ENCODE results near the gene SOX18. TPM values are rescaled to one million over a fixed set of nuclear protein-coding genes. Genes with fewer than 3 reads are reported as not detected.
A peak's percentile ranks its signal among the peaks of the same experiment; 100 is the strongest.

The SOX18 gene
- total and polyA plus RNA-seq, 2 of the 13 experiments (the other 11 are each of a cell fraction or from before 2014, with no cell fraction given): 1.6 to 1.9 TPM

DNA sequence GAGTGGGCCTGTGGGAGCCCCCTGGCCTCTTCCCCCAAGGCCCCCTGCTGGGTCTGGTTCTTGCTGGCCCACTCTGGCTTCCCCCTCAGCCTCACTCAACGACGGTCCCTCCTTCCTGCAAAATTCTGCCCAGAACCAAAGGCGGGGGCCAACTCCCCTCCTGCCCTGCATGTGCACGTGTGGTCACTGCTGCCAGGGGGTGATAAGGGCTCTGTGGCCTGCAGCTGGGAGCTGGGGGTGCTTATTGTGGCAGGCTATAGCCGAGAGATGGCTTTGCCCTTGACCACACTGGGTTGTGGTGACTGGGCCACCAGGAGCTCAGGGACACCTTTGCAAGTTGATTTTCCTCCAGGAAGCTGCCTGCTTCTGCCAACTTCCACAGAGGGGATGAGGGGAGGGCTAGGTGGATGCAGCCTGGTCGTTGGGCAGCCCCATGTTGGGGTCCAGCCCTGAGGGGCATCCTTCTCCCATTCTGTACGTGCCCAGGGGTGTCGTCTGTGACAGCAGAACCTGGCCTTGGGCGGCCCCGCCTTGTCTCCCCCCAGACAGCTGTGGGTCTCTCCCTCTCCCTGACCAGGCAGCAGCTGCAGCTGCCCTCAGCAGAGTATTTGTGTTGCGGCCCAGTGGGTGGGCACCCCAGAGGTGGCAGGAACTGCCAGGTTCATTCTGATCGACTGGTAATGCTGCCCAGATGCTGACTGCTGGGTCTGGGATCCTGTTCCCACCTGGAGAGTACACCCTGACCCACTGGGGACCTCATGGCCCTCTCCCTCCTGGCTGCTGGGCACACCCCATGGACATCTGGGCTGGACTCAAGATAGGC is 19.2 kb upstream of the SOX18 start:
- Histone ChIP-seq H3K9me3 (ENCODE audit: low read length) (no peaks in the 10 kb centered on the region), H3K4me1 (ENCODE audit: insufficient read depth, low read length) (peaks cover 47% of the 10 kb centered on the region), H2AFZ (ENCODE audit: low read length) (no peak overlapping the region), H3K36me3 (replicated peaks in 1 of 2; ENCODE audit: control insufficient read depth in 1 of 2, insufficient read depth in 2 of 2, low read length in 2 of 2) (no peaks in the 10 kb centered on the region), H3K27ac (ENCODE audit: extremely low read length, insufficient read depth, low read length) (no peak overlapping the region), H3K4me3 (replicated peaks in 1 of 3; ENCODE audit: insufficient read depth in 1 of 3, low read depth in 2 of 3, low read length in 3 of 3) (no peak overlapping the region), H4K20me1 (ENCODE audit: insufficient read depth, low read length) (peaks cover 3% of the 10 kb centered on the region; the same call in 1 of the 2 replicates), H3K4me2 (ENCODE audit: low read depth, low read length) (no peak overlapping the region), H3K27me3 (ENCODE audit: control insufficient read depth in 1 of 2, insufficient read depth in 2 of 2, low read length in 2 of 2) (peaks cover 3 to 11% of the 10 kb centered on the region in 2 experiments; a peak in 2 of 5 replicates), H3K79me2 (ENCODE audit: insufficient read depth, low read length) (no peaks in the 10 kb centered on the region), H3K9ac (ENCODE audit: insufficient read depth, low read depth, low read length) (no peak overlapping the region)
- BruUV-seq (replicated peaks): no TSS peak
- intact Hi-C loops (cut with micrococcal nuclease; ENCODE audit: unreplicated experiment) (loop anchor here (2.0 kb wide), 1 partner anchor 14 kb away; no protein-coding TSS in a partner anchor), in situ Hi-C loops (cut with HindIII; ENCODE audit: extremely low pct_ligation_motif_present, low pct_unique_long_range_greater_than_20kb) (no loop called here)
- DNase-seq (ENCODE audit: low spot score): no peak
- FAIRE-seq: no peak
- TF ChIP-seq, protein P1, sequence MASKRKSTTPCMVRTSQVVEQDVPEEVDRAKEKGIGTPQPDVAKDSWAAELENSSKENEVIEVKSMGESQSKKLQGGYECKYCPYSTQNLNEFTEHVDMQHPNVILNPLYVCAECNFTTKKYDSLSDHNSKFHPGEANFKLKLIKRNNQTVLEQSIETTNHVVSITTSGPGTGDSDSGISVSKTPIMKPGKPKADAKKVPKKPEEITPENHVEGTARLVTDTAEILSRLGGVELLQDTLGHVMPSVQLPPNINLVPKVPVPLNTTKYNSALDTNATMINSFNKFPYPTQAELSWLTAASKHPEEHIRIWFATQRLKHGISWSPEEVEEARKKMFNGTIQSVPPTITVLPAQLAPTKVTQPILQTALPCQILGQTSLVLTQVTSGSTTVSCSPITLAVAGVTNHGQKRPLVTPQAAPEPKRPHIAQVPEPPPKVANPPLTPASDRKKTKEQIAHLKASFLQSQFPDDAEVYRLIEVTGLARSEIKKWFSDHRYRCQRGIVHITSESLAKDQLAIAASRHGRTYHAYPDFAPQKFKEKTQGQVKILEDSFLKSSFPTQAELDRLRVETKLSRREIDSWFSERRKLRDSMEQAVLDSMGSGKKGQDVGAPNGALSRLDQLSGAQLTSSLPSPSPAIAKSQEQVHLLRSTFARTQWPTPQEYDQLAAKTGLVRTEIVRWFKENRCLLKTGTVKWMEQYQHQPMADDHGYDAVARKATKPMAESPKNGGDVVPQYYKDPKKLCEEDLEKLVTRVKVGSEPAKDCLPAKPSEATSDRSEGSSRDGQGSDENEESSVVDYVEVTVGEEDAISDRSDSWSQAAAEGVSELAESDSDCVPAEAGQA (IDR thresholded peaks at IDR 0.05; ENCODE audit: low read depth): no peak
- TF ChIP-seq, protein P1 (CRISPR knock-in tag; IDR thresholded peaks at IDR 0.05; ENCODE audit: borderline replicate concordance): no peak
- TF ChIP-seq CTCF (CRISPR knock-in tag; IDR thresholded peaks at IDR 0.05) (peak; percentile 2; the same call in 1 of the 2 replicates), ZNF296 (CRISPR knock-in tag; conservative IDR thresholded peaks at IDR 0.05) (peak; percentile 68; the same call in 1 of the 2 replicates), ZNF431 (CRISPR knock-in tag; IDR thresholded peaks at IDR 0.05; ENCODE audit: borderline replicate concordance, low read depth) (0 out of 2 replicates have a peak, but pooled peaks have one; percentile 53), FOXK1 (CRISPR knock-in tag; IDR thresholded peaks at IDR 0.05; ENCODE audit: borderline replicate concordance, low read depth) (no peak), MEIS1 (CRISPR knock-in tag; IDR thresholded peaks at IDR 0.05; ENCODE audit: borderline replicate concordance) (no peak), ZNF333 (CRISPR knock-in tag; IDR thresholded peaks at IDR 0.05; ENCODE audit: borderline replicate concordance) (0 out of 2 replicates have a peak, but pooled peaks have one; percentile 7)
- WGBS (ENCODE audit: low lambda C conversion rate): 32% methylated on average over 10 of the region's 12 CpGs
- ChIA-PET POLR2A (interaction anchor here (1.0 to 1.9 kb wide), 2 partner anchors 14 to 18 kb away, joined by 3 to 8 read pairs; no protein-coding TSS in a partner anchor), CTCF (ENCODE audit: low intra/inter-chr PET ratio, low total read pairs) (interaction anchor here (1.3 to 1.6 kb wide), 3 partner anchors 14 to 531 kb away, joined by 3 to 13 read pairs (median 4); partner anchors contain the start of gene PTK6)
- no peak for ATAC-seq

Data from HepG2 (cell line).